GM18520 (cell line): ENCODE measurements around the gene PTPRN2.

Experiments used
- ATAC-seq: cut with Tn5 transposase; IDR thresholded peaks from one replicate; pipeline ENCODE4 v1.9.1; 2021; ENCODE audit not compliant: unreplicated experiment

Gene PTPRN2

DNA sequence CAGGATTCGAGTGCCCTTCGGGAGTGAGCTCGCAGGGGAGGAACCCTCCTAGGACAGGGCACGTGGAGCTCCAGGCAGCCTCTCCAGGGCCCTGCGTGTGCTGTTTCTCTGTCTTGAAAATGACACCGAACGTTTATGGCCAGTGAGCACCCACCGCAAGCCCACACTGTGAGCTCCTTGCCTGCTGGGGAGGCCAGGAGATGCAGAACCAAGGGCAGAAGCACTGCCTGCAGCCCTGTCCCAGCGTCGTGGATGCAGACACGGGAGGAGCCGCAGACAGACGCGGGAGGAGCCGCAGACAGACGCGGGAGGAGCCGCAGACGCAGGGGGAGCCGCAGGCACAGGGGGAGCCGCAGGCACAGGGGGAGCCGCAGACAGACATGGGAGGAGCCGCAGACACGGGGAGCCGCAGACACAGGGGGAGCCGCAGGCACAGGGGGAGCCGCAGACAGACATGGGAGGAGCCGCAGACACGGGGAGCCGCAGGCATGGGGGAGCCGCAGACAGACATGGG, 314.4 kb downstream of the PTPRN2 start:
- no peak for ATAC-seq

GRCh38 chr7:158272509-158273137, 315.0 kb downstream of the PTPRN2 start:
- ATAC-seq, result no peak

- no peak for ATAC-seq
Measured at GRCh38 chr7:158272091-158272490, 315.5 kb downstream of the PTPRN2 start.

DNA sequence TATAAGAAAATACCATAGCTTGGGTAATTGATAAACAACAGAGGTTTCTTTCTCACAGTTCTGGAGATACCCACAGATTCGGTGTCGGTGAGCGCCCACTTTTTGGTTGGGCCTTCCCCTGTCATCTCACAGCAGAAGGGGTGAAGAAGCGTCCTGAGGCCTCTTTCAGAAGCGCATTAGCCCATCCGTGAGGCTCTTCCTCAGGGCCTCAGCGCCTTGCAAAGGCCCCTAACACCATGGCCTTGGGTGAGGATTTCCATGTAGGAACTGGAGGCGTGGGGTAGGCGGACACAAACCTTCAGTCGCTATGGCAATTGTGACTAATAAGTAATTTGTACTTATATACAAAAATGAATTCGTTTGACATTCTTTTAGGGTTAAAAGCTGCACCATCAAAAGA, 316.0 kb downstream of the PTPRN2 start:
- ATAC-seq, result no peak

- ATAC-seq, result no peak
Measured at GRCh38 chr7:158270856-158271413, 316.7 kb downstream of the PTPRN2 start.

DNA sequence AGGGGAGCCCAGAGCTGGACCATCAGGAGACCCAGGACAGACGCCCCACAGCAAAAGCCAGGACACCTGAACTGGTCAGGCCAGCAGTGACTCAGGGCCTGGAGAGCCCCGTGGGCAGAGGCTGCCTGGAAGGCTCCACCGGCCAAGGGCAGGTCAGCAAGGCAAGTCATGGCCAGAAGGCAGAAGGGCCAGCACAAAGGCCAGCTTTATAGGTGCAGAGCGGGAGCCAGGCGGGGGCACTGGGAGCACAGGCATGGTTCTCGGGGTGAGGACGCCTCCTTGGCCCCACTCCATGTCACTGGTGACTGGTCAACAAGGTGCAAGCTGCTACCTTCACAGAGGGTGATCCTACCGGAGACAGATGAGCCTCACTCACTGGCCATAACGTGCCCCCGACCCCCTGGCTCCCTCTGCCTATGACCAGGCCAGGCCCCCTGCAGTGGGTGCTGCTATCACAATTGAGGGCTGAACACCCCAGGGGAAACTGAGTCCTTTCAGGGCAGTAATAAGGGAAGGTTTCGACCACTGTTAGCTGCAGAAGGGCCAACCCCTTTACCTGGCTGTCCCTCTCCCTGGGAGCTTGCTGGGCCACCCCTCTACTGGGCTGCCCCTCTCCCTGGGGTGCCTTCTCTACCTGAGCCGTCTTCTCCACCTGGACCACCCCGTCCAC, 317.4 kb downstream of the PTPRN2 start:
- no peak for ATAC-seq

GRCh38 chr7:158268816-158269535, 318.6 kb downstream of the PTPRN2 start:
- ATAC-seq, result no peak

- ATAC-seq, result no peak
Measured at GRCh38 chr7:158267742-158268435, 319.7 kb downstream of the PTPRN2 start.

GRCh38 chr7:158266817-158267741, 320.5 kb downstream of the PTPRN2 start:
- no peak for ATAC-seq

- no peak for ATAC-seq
Measured at GRCh38 chr7:158266426-158266816, 321.2 kb downstream of the PTPRN2 start.

DNA sequence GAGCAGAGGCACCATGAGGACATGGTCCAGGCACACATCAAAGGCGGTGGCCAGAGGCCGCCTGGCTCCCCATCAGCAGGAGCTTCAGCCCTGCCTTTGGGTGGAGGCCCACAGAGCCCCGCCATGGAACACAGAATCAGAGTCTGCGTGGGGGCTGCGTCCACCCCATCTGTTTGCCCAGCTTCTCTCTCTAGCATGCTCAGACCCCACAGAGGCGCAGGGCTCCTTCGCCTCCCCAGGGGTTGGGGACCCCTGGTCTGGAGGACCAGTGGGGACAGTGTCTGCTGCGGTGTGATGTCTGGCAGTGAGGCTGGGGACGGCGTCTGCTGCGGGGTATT, 321.9 kb downstream of the PTPRN2 start:
- ATAC-seq, result no peak

DNA sequence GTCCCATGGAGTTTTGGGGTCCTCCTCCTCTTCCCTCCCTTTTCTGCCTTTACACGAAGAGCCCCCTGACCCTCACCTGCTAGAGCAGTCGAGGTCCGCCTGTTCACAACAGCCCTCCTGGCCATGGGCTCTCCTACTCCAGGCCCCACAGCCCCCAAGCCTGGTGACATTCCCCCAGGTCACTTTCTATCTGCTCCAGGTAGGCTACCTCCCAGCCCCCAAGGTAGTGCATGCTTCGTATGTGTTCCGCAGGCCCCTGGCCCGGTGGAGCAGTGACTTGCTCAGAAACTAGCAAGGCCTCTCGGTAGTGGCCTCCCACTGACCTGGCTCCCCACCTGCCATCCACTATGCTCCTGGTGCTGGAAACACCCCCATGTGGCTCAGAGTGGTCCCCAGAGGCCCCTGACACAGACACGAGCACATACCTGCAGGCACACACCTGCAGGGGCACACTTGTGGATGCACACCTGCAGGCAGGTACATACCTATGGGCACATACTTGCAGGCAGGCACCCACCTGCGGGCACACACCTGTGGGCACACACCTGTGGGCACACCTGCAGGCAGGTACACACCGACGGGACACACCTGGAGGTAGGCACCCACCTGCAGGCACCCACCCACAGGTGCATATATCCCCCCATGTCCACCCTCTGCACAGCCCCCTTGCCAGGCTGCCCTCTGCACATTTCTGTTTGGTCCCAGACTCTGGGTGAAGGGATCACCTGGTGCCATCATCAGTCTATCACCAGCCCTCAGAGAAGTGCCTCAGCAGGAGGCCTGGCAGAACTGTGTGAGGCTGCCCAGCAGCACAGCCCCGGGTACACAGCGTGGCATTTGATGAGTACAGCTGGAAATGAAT, 322.5 kb downstream of the PTPRN2 start:
- no peak for ATAC-seq

- ATAC-seq, result no peak
Measured at GRCh38 chr7:158263964-158264748, 323.5 kb downstream of the PTPRN2 start.

DNA sequence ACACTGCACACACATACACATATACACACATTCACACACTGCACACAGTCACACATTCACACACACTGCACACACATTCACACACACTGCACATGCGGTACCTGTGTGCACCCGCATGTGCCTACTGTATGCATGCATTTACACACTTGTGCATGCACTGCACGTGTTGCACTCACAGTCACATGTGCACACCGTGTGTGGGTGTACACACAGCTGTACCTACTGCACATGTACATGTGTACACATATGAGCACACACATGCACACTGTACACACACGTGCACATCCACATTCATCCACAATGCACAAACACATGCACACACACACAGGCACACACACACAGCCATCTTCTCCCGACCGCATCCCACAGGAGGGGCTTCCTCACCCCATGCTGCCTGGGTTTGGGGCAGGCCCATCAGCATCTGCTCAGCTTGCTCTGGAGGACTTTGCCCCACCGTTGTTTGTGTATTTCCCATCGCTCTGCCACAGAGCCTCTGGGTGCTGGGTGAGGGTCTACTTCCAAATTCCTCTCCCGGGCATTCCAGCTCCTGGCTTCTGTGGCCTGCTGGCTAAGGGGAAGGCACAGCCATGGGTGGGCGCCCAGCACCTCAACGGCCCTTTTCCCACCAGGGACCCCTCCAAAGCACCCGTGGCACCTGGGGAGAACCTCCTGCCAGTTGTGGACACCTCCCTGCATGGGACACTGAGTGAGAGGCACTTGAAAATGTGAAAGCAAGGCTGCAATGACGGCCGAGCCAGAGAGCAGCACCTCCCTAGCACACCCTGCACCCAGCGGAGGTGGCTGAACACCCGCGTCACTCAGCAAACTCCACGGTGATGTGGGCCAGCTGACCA, 324.3 kb downstream of the PTPRN2 start:
- no peak for ATAC-seq

GRCh38 chr7:158262284-158263109, 325.1 kb downstream of the PTPRN2 start:
- ATAC-seq, result no peak

DNA sequence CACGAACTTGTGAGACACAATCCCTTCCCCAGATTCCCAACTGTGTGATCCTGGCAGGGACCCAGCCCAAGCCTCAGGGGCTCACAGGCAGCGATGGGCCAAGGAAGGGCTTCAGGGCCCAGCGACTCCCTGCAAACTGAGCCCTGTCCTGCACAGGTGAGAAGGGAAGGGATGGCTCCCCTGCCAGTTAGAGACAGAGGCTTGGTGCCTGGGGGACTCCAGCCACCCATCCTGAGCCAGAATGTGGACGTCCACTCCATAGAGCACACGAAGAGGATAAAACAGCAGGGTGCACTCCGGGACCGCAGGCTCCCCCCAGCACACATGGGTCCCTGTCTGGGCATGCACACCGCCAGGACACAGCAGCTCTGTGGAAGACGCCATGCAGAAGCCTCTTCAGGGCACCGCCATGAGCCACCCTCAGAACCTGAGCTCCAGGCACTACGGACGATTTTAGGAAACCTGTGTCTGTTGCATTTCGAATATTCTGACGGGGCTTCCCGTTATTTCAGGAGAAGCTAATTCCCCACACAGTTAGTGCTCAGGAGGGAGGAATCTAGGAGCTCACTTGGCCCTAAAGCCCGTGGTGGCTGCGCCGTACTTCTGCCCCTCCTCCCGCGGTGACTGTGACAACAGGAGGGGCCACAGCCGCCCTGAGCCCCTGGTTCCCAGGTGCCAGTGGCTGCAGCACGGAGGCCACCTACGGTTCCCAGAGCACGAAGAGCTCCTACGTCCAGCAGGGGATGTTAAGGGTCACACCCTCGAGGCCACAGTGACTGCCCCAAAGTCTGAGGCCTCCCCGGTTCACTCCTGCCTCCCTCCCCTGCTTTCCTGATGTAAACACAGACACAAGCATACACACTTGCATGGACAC, 326.0 kb downstream of the PTPRN2 start:
- no peak for ATAC-seq
